Trophoblast cell (in vitro differentiated cells and primary cell): ENCODE results near the gene FBXW2.

Experiments used
- DNase-seq, 2 donors: peaks; one replicate each; pipeline ENCODE4 v3.0.0-alpha.2; 2016
- H2AFZ ChIP-seq: 2 replicates; pipeline ENCODE4 v1.6.1; 2013; ENCODE audit warnings: low read length, moderate library complexity, mild to moderate bottlenecking; ENCODE audit not compliant: insufficient read depth, poor library complexity
- H2AK5ac ChIP-seq: 2 replicates; pipeline ENCODE4 v1.6.1; 2013; ENCODE audit warnings: mild to moderate bottlenecking, low read length
- H2BK120ac ChIP-seq: 2 replicates; pipeline ENCODE4 v1.6.1; 2013; ENCODE audit warnings: low read length, mild to moderate bottlenecking, moderate library complexity; ENCODE audit not compliant: insufficient read depth, poor library complexity
- H2BK12ac ChIP-seq: 2 replicates; pipeline ENCODE4 v1.6.1; 2013; ENCODE audit warnings: mild to moderate bottlenecking, low read length, moderate library complexity
- H2BK5ac ChIP-seq: 2 replicates; pipeline ENCODE4 v1.6.1; 2013; ENCODE audit warnings: low read length, low read depth, moderate library complexity, mild to moderate bottlenecking; ENCODE audit not compliant: poor library complexity
- H3K14ac ChIP-seq: 2 replicates; pipeline ENCODE4 v1.6.1; 2013; ENCODE audit warnings: mild to moderate bottlenecking, low read length
- H3K18ac ChIP-seq: 2 replicates; pipeline ENCODE4 v1.6.1; 2013; ENCODE audit warnings: mild to moderate bottlenecking, low read length
- H3K23ac ChIP-seq: 2 replicates; pipeline ENCODE4 v1.6.1; 2013; ENCODE audit warnings: low read length
- H3K27ac ChIP-seq: 2 replicates; pipeline ENCODE4 v1.5.1; 2013; ENCODE audit warnings: low read depth, mild to moderate bottlenecking, inconsistent platforms, low read length, moderate library complexity
- H3K27me3 ChIP-seq: 2 replicates; pipeline ENCODE4 v1.6.1; 2013; ENCODE audit warnings: inconsistent platforms, mild to moderate bottlenecking, low read length, moderate library complexity; ENCODE audit not compliant: insufficient read depth
- H3K36me3 ChIP-seq, 2 experiments: 1 replicate in 1 of 2; 2 replicates in 1 of 2; pipeline ENCODE4 v1.6.1; 2013; ENCODE audit warnings: low read length in 2 of 2, mild to moderate bottlenecking in 2 of 2, moderate library complexity in 1 of 2; ENCODE audit not compliant: insufficient read depth in 2 of 2, control insufficient read depth in 1 of 2
- H3K4ac ChIP-seq: 2 replicates; pipeline ENCODE4 v1.6.1; 2013; ENCODE audit warnings: low read depth, mild to moderate bottlenecking, low read length, moderate library complexity
- H3K4me1 ChIP-seq, 2 experiments: 1 replicate in 1 of 2; 2 replicates in 1 of 2; pipeline ENCODE4 v1.6.1; 2013; ENCODE audit warnings: low read length in 2 of 2, mild to moderate bottlenecking in 2 of 2, moderate library complexity in 1 of 2; ENCODE audit not compliant: insufficient read depth in 2 of 2, control insufficient read depth in 1 of 2
- H3K4me2 ChIP-seq: 2 replicates; pipeline ENCODE4 v1.6.1; 2013; ENCODE audit warnings: inconsistent platforms, mild to moderate bottlenecking, low read length, moderate library complexity
- H3K4me3 ChIP-seq: 2 replicates; pipeline ENCODE4 v1.5.1; 2013; ENCODE audit warnings: mild to moderate bottlenecking, low read depth, low read length, inconsistent platforms
- H3K79me1 ChIP-seq: one replicate; pipeline ENCODE4 v1.6.1; 2013; ENCODE audit warnings: low read length
- H3K79me2 ChIP-seq: 2 replicates; pipeline ENCODE4 v1.6.1; 2013; ENCODE audit warnings: low read length, mild to moderate bottlenecking; ENCODE audit not compliant: control insufficient read depth, insufficient read depth, poor library complexity
- H3K9ac ChIP-seq: 2 replicates; pipeline ENCODE4 v1.6.1; 2013; ENCODE audit warnings: mild to moderate bottlenecking, low read length
- H3K9me3 ChIP-seq: 2 replicates; pipeline ENCODE4 v1.6.1; 2013; ENCODE audit warnings: low read depth, mild to moderate bottlenecking, control low read depth, inconsistent platforms, low read length; ENCODE audit not compliant: insufficient read depth
- H4K12ac ChIP-seq: 2 replicates; pipeline ENCODE4 v1.6.1; 2013; ENCODE audit warnings: low read depth, mild to moderate bottlenecking, low read length, moderate library complexity
- H4K8ac ChIP-seq: 2 replicates; pipeline ENCODE4 v1.6.1; 2013; ENCODE audit warnings: low read depth, mild to moderate bottlenecking, low read length, moderate library complexity
- H4K91ac ChIP-seq: one replicate; pipeline ENCODE4 v1.6.1; 2013; ENCODE audit warnings: low read depth, mild to moderate bottlenecking, low read length, moderate library complexity
- WGBS: extraction: QIAGEN DNeasy Blood & Tissue Kit; methylation state at CpG from one replicate; pipeline ENCODE4 v1.1.7; 2013; ENCODE audit warnings: missing lambda C conversion rate; ENCODE audit not compliant: insufficient read length, insufficient coverage; ENCODE audit errors: extremely low coverage; 5-methylcytosine and 5-hydroxymethylcytosine counted together

The FBXW2 gene

GRCh38 chr9:120829650-120830049 is 36.4 kb upstream of the FBXW2 start:
- Histone ChIP-seq H3K4me1 (no peaks in the 10 kb centered on the region), H4K8ac (no peak overlapping the region), H3K79me2 (no peaks in the 10 kb centered on the region), H2AK5ac (no peak overlapping the region), H4K12ac (no peak overlapping the region), H2AFZ (no peak overlapping the region), H2BK5ac (no peak overlapping the region), H3K27me3 (no peaks in the 10 kb centered on the region), H3K14ac (no peak overlapping the region), H3K9me3 (no peaks in the 10 kb centered on the region), H2BK12ac (no peak overlapping the region), H3K36me3 (peaks cover 10 to 29% of the 10 kb centered on the region in 2 experiments), H3K79me1 (no peaks in the 10 kb centered on the region), H3K4me2 (no peak overlapping the region), H3K23ac (no peak overlapping the region), H3K4me3 (no peak overlapping the region), H3K9ac (no peak overlapping the region), H3K18ac (no peak overlapping the region), H3K27ac (no peak overlapping the region), H4K91ac (no peak overlapping the region), H2BK120ac (no peak overlapping the region), H3K4ac (no peak overlapping the region)
- no CpG with 5 or more reads among the region's 1 CpG for WGBS
- DNase-seq: no peak

- Histone ChIP-seq H3K4me1 (no peaks in the 10 kb centered on the region), H3K23ac (no peak overlapping the region), H3K14ac (no peak overlapping the region), H3K9ac (no peak overlapping the region), H3K79me2 (no peaks in the 10 kb centered on the region), H4K91ac (no peak overlapping the region), H2AFZ (no peak overlapping the region), H2BK120ac (no peak overlapping the region), H2BK12ac (no peak overlapping the region), H3K4ac (no peak overlapping the region), H2BK5ac (no peak overlapping the region), H3K4me3 (no peak overlapping the region), H3K36me3 (peaks cover 17 to 31% of the 10 kb centered on the region in 2 experiments), H3K79me1 (no peaks in the 10 kb centered on the region), H3K9me3 (no peaks in the 10 kb centered on the region), H4K12ac (no peak overlapping the region), H2AK5ac (no peak overlapping the region), H3K27me3 (no peaks in the 10 kb centered on the region), H4K8ac (no peak overlapping the region), H3K4me2 (no peak overlapping the region), H3K18ac (no peak overlapping the region), H3K27ac (no peak overlapping the region)
- DNase-seq: no peak
- no CpG with 5 or more reads among the region's 4 CpGs for WGBS
These were observed 26.9 kb upstream of the FBXW2 start for GRCh38 chr9:120820095-120820494.

DNA sequence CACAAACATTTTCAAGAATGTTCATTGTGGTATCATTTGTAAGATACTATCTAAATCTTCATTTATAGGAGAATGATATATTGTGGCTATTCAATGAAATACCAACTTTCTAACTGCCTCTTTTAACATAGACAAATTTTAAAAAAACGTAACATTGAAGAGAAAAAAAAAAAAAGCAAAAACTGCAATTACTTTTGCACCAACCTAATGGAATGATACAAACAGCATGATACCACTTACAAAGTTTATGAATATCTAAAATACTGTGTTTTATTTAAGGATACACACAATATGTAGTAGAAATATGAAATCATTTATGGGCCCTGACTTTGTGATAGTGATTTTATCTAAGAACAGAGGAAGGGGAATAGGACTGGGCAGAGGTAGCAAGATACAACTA is 25.4 kb upstream of the FBXW2 start:
- Histone ChIP-seq H2BK5ac (no peak overlapping the region), H3K4me2 (no peak overlapping the region), H3K23ac (no peak overlapping the region), H4K91ac (no peak overlapping the region), H3K4me3 (no peak overlapping the region), H3K27ac (no peak overlapping the region), H3K27me3 (no peaks in the 10 kb centered on the region), H2AK5ac (no peak overlapping the region), H3K36me3 (peaks cover 17 to 29% of the 10 kb centered on the region in 2 experiments), H3K9ac (no peak overlapping the region), H4K8ac (no peak overlapping the region), H3K79me2 (no peaks in the 10 kb centered on the region), H4K12ac (no peak overlapping the region), H3K9me3 (no peaks in the 10 kb centered on the region), H2AFZ (no peak overlapping the region), H2BK12ac (no peak overlapping the region), H3K79me1 (no peaks in the 10 kb centered on the region), H3K18ac (no peak overlapping the region), H3K4ac (no peak overlapping the region), H2BK120ac (no peak overlapping the region), H3K14ac (no peak overlapping the region), H3K4me1 (no peaks in the 10 kb centered on the region)
- no CpG with 5 or more reads among the region's 1 CpG for WGBS
- no peak for DNase-seq

- H3K27me3 ChIP-seq: no peaks in the 10 kb centered on the region
- no peaks in the 10 kb centered on the region for H3K9me3 ChIP-seq
- no peak overlapping the region for H2BK5ac ChIP-seq
- H4K12ac ChIP-seq: no peak overlapping the region
- H4K8ac ChIP-seq: no peak overlapping the region
- no peak overlapping the region for H2AFZ ChIP-seq
- H2BK120ac ChIP-seq: no peak overlapping the region
- WGBS: no CpG with 5 or more reads among the region's 4 CpGs
- H3K4ac ChIP-seq: no peak overlapping the region
- H2AK5ac ChIP-seq: no peak overlapping the region
- H3K27ac ChIP-seq: no peak overlapping the region
- H3K79me1 ChIP-seq: no peaks in the 10 kb centered on the region
- H3K4me2 ChIP-seq: no peak overlapping the region
- H3K9ac ChIP-seq: no peak overlapping the region
- no peak for DNase-seq
- H3K4me3 ChIP-seq: no peak overlapping the region
- no peaks in the 10 kb centered on the region for H3K79me2 ChIP-seq
- peaks cover 4 to 13% of the 10 kb centered on the region in 2 experiments for H3K36me3 ChIP-seq
- H3K4me1 ChIP-seq: no peaks in the 10 kb centered on the region
- H4K91ac ChIP-seq: no peak overlapping the region
- no peak overlapping the region for H3K14ac ChIP-seq
- H2BK12ac ChIP-seq: no peak overlapping the region
- H3K23ac ChIP-seq: no peak overlapping the region
- no peak overlapping the region for H3K18ac ChIP-seq
These were observed 21.9 kb upstream of the FBXW2 start for GRCh38 chr9:120815075-120815474.
